IMR-90 (cell line): ENCODE data around the gene PRKCE. TPM values are rescaled to one million over a fixed set of nuclear protein-coding genes. Genes with fewer than 3 reads are reported as not detected.

ENCODE experiments used
- ATAC-seq: fragments of 200-7000 bp; cut with Tn5 transposase; 2 replicates; pipeline ENCODE4 v1.9.1; 2020; ENCODE audit warnings: low read depth, mild to moderate bottlenecking, moderate library complexity
- BruUV-seq: library from RNA; stranded (reverse); fragments of 400-500 nt; replicated peaks from 2 replicates; lab custom pipeline; 2021; lab: Mats Ljungman, UMichigan
- CTCF ChIA-PET: fragments of 300-600 bp; formaldehyde crosslinking; extraction: SDS; loops from one replicate; lab custom pipeline; 2021; ENCODE audit warnings: antibody characterized with exemption; lab: Yijun Ruan, JAX
- POLR2A ChIA-PET: fragments of 300-600 bp; sonication (Branson Sonifier 250); formaldehyde crosslinking; loops from one replicate; lab custom pipeline; 2022; ENCODE audit warnings: antibody characterized with exemption; ENCODE audit not compliant: unreplicated experiment; lab: Charles Lee
- DNase-seq: peaks from one replicate; pipeline ENCODE4 v3.0.0; 2013
- H2AFZ ChIP-seq: replicated peaks from 2 replicates; pipeline ENCODE3; 2013; ENCODE audit warnings: low read length, mild to moderate bottlenecking; ENCODE audit not compliant: poor library complexity
- H2AK5ac ChIP-seq: 2 replicates; pipeline ENCODE4 v1.6.1; 2013; ENCODE audit warnings: low read depth, low read length, inconsistent platforms
- H2AK9ac ChIP-seq: replicated peaks from 2 replicates; pipeline ENCODE3; 2013; ENCODE audit warnings: mild to moderate bottlenecking, low read depth, low read length, moderate library complexity; ENCODE audit not compliant: poor library complexity
- H2BK120ac ChIP-seq: 2 replicates; pipeline ENCODE4 v1.6.1; 2013; ENCODE audit warnings: low read depth, low read length, inconsistent platforms
- H2BK15ac ChIP-seq: 3 replicates; pipeline ENCODE4 v1.6.1; 2013; ENCODE audit warnings: low read depth, low read length, inconsistent platforms
- H2BK20ac ChIP-seq: 2 replicates; pipeline ENCODE4 v1.6.1; 2013; ENCODE audit warnings: low read depth, mild to moderate bottlenecking, inconsistent platforms, low read length, moderate library complexity
- H2BK5ac ChIP-seq: 2 replicates; pipeline ENCODE4 v1.6.1; 2013; ENCODE audit warnings: mild to moderate bottlenecking, low read depth, low read length, inconsistent platforms; ENCODE audit not compliant: poor library complexity, severe bottlenecking
- H3K14ac ChIP-seq: replicated peaks from 2 replicates; pipeline ENCODE4 v1.6.1; 2013; ENCODE audit warnings: low read depth, low read length, inconsistent platforms
- H3K18ac ChIP-seq: 2 replicates; pipeline ENCODE4 v1.6.1; 2013; ENCODE audit warnings: low read depth, low read length, control low read depth
- H3K23ac ChIP-seq: 2 replicates; pipeline ENCODE4 v1.6.1; 2013; ENCODE audit warnings: low read depth, low read length, inconsistent platforms
- H3K27ac ChIP-seq: 2 replicates; pipeline ENCODE4 v1.5.1; 2013; ENCODE audit warnings: mild to moderate bottlenecking, control low read depth, low read length; ENCODE audit not compliant: insufficient read depth
- H3K27me3 ChIP-seq: 2 replicates; pipeline ENCODE4 v1.6.1; 2013; ENCODE audit warnings: low read length; ENCODE audit not compliant: control insufficient read depth, insufficient read depth
- H3K36me3 ChIP-seq: 2 replicates; pipeline ENCODE4 v1.6.1; 2013; ENCODE audit warnings: low read length, mixed read lengths; ENCODE audit not compliant: control insufficient read depth, insufficient read depth
- H3K4ac ChIP-seq: 2 replicates; pipeline ENCODE4 v1.6.1; 2013; ENCODE audit warnings: low read depth, low read length, inconsistent platforms
- H3K4me1 ChIP-seq: 2 replicates; pipeline ENCODE4 v1.6.1; 2013; ENCODE audit warnings: low read length, mixed read lengths; ENCODE audit not compliant: control insufficient read depth, insufficient read depth
- H3K4me2 ChIP-seq: 2 replicates; pipeline ENCODE4 v1.6.1; 2013; ENCODE audit warnings: low read depth, mild to moderate bottlenecking, control low read depth, low read length, moderate library complexity
- H3K4me3 ChIP-seq: 2 replicates; pipeline ENCODE4 v1.5.1; 2013; ENCODE audit warnings: low read depth, mild to moderate bottlenecking, control low read depth, low read length, moderate library complexity; ENCODE audit not compliant: insufficient read depth
- H3K56ac ChIP-seq: 2 replicates; pipeline ENCODE4 v1.6.1; 2013; ENCODE audit warnings: low read length, inconsistent platforms; ENCODE audit not compliant: insufficient read depth; ENCODE audit errors: extremely low read depth
- H3K79me1 ChIP-seq, 2 experiments: 2 replicates each; pipeline ENCODE4 v1.6.1; 2013; ENCODE audit warnings: low read length in 2 of 2, inconsistent platforms in 1 of 2, low read depth in 1 of 2
- H3K9ac ChIP-seq: 2 replicates; pipeline ENCODE4 v1.6.1; 2013; ENCODE audit warnings: low read depth, low read length, control low read depth
- H3K9me1 ChIP-seq: 2 replicates; pipeline ENCODE4 v1.6.1; 2013; ENCODE audit warnings: low read length, inconsistent platforms; ENCODE audit not compliant: insufficient read depth
- H3K9me3 ChIP-seq: 2 replicates; pipeline ENCODE4 v1.6.1; 2013; ENCODE audit warnings: low read length; ENCODE audit not compliant: control insufficient read depth, insufficient read depth
- H4K20me1 ChIP-seq: 2 replicates; pipeline ENCODE4 v1.6.1; 2013; ENCODE audit warnings: low read length, inconsistent platforms; ENCODE audit not compliant: insufficient read depth
- H4K5ac ChIP-seq: 2 replicates; pipeline ENCODE4 v1.6.1; 2013; ENCODE audit warnings: mild to moderate bottlenecking, low read depth, low read length, control low read depth
- H4K8ac ChIP-seq, 2 experiments: 2 replicates each; pipeline ENCODE4 v1.6.1; 2013; ENCODE audit warnings: low read depth in 2 of 2, low read length in 2 of 2, control low read depth in 1 of 2, inconsistent platforms in 1 of 2
- H4K91ac ChIP-seq: 2 replicates; pipeline ENCODE4 v1.6.1; 2013; ENCODE audit warnings: low read depth, low read length, inconsistent platforms; ENCODE audit not compliant: insufficient read depth
- CHD1 ChIP-seq: IDR thresholded peaks from 2 replicates; pipeline ENCODE4 v1.6.1; 2012; ENCODE audit warnings: low read depth, low read length, improper control_type of control experiment
- MAZ ChIP-seq: IDR thresholded peaks from 2 replicates; pipeline ENCODE4 v1.6.1; 2012; ENCODE audit warnings: low read depth, mild to moderate bottlenecking, low read length, improper control_type of control experiment, moderate library complexity, borderline replicate concordance
- POLR2A ChIP-seq: IDR thresholded peaks from 2 replicates; pipeline ENCODE4 v1.6.1; 2012; ENCODE audit warnings: mild to moderate bottlenecking, low read depth, low read length
- RCOR1 ChIP-seq: IDR thresholded peaks from 2 replicates; pipeline ENCODE4 v1.6.1; 2012; ENCODE audit warnings: mild to moderate bottlenecking, low read length, improper control_type of control experiment; ENCODE audit not compliant: insufficient replicate concordance
- WGBS, 2 experiments: methylation state at CpG; one replicate each; pipeline versions ENCODE4 v1.1.5 to v1.1.7; 2013; ENCODE audit warnings: missing lambda C conversion rate in 2 of 2; ENCODE audit not compliant: insufficient read length in 1 of 2; ENCODE audit errors: extremely low coverage in 2 of 2; 5-methylcytosine and 5-hydroxymethylcytosine counted together
- dilution Hi-C: fragments of 300-500 bp; cut with HindIII; formaldehyde crosslinking; loops from one replicate; pipeline ENCODE4 v1.14.3; 2018; ENCODE audit warnings: low sequenced_read_pairs; ENCODE audit not compliant: unreplicated experiment
- in situ Hi-C: fragments of 300-500 bp; cut with MboI; formaldehyde crosslinking; loops from 3 replicates; pipeline ENCODE4 v1.14.3; 2019; ENCODE audit warnings: low sequenced_read_pairs, inconsistent platforms, mixed read lengths
- intact Hi-C: fragments of 100-400 bp; cut with micrococcal nuclease; formaldehyde crosslinking; loops from 2 replicates; pipeline ENCODE4 v1.10.0; 2022
- polyA plus RNA-seq, 3 experiments: library from polyadenylated mRNA; depleted of rRNA; stranded (reverse); fragments of >200 nt; gene quantifications; 2 replicates each; pipeline ENCODE4 v1.2.3, GENCODE V29; 2012; ENCODE audit warnings: low replicate concordance in 1 of 3
- total RNA-seq: library from RNA; depleted of rRNA; stranded (reverse); fragments of >200 nt; gene quantifications from 2 replicates; pipeline ENCODE4 v1.2.3, GENCODE V29; 2012
- TF ChIP-seq, protein P1 (sequence below): fragments of 150-350 bp; IDR thresholded peaks from 2 replicates; pipeline ENCODE4 v1.6.1; 2016; ENCODE audit warnings: low read depth, mild to moderate bottlenecking, low read length, moderate library complexity, borderline replicate concordance

PRKCE gene
- total and polyA plus RNA-seq, 2 of the 4 experiments (the other 2 are of a cell fraction) = 8.1 to 32.4 TPM

DNA sequence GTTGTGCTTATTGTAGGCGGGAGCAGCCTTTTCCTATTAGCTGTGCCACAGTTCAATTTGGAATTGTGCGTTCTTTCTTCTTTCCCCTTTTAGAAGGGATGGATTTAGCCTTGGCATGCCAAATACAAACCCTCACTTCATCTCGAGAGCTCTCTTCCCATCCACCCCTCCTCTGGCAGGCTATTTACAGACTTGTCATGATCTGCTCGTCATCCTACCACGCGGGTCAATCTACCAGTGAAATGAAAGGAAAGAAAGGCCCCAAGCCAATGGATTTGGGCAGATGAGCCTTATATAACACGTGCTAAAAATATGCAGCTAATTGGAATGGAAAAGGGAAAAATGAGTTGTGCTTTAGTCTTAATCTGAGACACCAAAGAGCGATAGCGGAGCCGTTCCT lies 277.5 kb downstream of the PRKCE start:
- H3K14ac ChIP-seq = no peak overlapping the region
- H3K4me3 ChIP-seq = no peak overlapping the region
- no peak for DNase-seq
- TF ChIP-seq, protein P1, sequence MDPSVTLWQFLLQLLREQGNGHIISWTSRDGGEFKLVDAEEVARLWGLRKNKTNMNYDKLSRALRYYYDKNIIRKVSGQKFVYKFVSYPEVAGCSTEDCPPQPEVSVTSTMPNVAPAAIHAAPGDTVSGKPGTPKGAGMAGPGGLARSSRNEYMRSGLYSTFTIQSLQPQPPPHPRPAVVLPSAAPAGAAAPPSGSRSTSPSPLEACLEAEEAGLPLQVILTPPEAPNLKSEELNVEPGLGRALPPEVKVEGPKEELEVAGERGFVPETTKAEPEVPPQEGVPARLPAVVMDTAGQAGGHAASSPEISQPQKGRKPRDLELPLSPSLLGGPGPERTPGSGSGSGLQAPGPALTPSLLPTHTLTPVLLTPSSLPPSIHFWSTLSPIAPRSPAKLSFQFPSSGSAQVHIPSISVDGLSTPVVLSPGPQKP = no peak
- TF ChIP-seq CHD1 (no peak), POLR2A (no peak), MAZ (no peak), RCOR1 (no peak)
- no peaks in the 10 kb centered on the region for H3K4me1 ChIP-seq
- in situ Hi-C loops (no loop called here), dilution Hi-C loops (loop anchor here (25.0 kb wide), 1 partner anchor 292 kb away; no protein-coding TSS in a partner anchor), intact Hi-C loops (no loop called here)
- no peaks in the 10 kb centered on the region for H3K36me3 ChIP-seq
- H2BK5ac ChIP-seq = no peak overlapping the region
- no peak overlapping the region for H2BK120ac ChIP-seq
- H4K91ac ChIP-seq = no peak overlapping the region
- ChIA-PET CTCF (no interaction called here), POLR2A (no interaction called here)
- no peaks in the 10 kb centered on the region for H3K27me3 ChIP-seq
- BruUV-seq = no TSS peak
- 0 out of 2 replicates have a peak, but pooled peaks cover 6% of the 10 kb centered on the region for H3K9me1 ChIP-seq
- H3K4ac ChIP-seq = no peak overlapping the region
- no peaks in the 10 kb centered on the region for H4K20me1 ChIP-seq
- peaks cover 0 to 9% of the 10 kb centered on the region in 2 experiments; a peak in 1 of 4 replicates for H3K79me1 ChIP-seq
- H3K23ac ChIP-seq = no peak overlapping the region
- H2AFZ ChIP-seq = no peak overlapping the region
- H4K5ac ChIP-seq = no peak overlapping the region
- no peak overlapping the region for H2BK20ac ChIP-seq
- no peak overlapping the region for H2BK15ac ChIP-seq
- no peak overlapping the region for H2AK9ac ChIP-seq
- H3K9ac ChIP-seq = no peak overlapping the region
- H3K27ac ChIP-seq = no peak overlapping the region
- H3K18ac ChIP-seq = no peak overlapping the region
- ATAC-seq = no peak
- H4K8ac ChIP-seq = no peak overlapping the region
- no peak overlapping the region for H2AK5ac ChIP-seq
- H3K56ac ChIP-seq = no peak overlapping the region
- H3K9me3 ChIP-seq = no peaks in the 10 kb centered on the region
- no CpG with 5 or more reads among the region's 10 CpGs for WGBS, 2 experiments
- H3K4me2 ChIP-seq = no peak overlapping the region
